IPS-NIHi7 (cell line): ENCODE data around the gene ABHD17A.

Source experiments
- DNase-seq: peaks from one replicate; pipeline ENCODE4 v3.0.0; 2012; ENCODE audit warnings: mixed read lengths; ENCODE audit errors: extremely low spot score

ABHD17A gene

DNA sequence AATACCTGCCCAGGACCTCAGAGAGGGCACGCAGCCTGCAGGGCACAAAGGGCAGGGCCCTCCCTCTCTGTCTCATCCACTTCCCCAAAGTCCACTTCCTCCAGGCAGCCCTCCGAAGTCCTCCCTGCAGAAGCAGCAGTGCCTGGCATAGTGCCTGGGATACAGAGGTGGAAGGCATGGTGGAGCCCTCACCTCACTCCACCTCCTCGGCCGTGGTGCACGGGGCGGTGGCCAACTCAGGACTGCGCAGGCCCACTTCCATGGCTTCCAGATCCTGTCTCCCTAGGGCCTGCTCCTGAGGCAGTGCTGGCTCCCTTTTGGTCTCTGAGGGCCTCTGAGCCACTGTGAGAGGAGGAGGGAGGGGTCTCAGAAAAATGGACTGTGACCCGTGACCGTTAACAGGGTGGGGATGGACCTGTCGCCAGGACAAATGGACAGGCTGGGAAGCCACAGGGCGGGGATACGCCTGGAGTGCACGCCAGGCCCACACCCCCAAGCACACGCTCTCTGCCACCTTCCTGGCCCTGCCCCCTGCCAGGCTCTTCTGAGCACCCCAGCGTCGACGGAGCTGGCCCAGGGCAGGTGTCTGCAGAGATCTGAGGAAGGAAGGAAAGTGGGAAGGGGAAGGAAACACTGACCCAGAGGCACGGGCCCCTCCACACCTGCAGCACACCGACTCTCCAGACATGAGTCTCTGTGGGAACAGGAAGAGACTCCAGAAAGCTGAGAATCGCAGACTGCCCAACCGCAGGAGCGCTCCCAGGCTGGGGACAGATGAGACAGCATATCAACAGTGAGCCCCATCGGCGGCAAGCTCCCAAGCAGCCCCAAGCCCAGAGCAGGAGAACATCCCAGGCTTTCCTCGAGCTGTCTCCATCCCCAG, 45.4 kb downstream of the ABHD17A start:
- DNase-seq, result no peak

DNA sequence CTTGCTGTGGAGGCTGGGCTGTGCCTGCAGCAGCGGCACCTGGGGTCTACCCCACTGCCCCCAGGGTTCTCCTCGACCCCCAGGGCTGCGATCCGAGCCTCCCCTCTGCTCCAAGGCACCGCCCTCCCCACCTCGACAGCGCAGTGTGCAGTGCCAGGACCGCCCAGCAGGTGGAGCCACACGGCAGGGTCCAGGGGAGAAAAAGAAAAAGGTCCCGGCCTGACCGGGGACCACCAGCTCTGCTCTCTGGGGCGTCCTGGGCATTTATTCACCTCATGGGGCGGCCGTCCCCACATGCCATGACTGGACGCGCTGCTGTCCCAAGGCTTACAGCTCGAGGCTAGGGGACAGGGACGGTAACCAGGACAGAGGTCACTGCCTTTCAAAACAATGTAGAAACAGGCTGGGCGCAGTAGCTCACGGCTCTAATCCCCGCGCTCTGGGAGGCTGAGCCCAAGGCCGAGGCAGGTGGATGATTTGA, 47.6 kb downstream of the ABHD17A start:
- peak; percentile 91 for DNase-seq

DNA sequence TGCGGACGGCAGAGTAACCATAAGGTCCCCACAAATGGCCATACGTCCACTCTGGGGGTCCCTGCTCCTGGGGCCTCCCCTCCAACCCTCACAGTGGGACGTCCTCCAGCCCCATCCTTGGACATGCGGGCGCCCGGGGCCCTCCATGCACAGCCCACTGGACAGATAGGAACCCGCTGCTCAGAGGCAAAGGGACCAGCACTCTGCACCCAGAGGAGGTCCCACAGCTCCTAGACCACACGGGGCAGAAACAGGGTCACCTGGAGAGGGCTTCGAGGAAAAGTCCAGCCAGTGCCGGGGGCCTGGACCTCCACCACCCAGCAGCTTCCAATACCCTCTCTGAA, 48.1 kb downstream of the ABHD17A start:
- DNase-seq, result no peak

DNA sequence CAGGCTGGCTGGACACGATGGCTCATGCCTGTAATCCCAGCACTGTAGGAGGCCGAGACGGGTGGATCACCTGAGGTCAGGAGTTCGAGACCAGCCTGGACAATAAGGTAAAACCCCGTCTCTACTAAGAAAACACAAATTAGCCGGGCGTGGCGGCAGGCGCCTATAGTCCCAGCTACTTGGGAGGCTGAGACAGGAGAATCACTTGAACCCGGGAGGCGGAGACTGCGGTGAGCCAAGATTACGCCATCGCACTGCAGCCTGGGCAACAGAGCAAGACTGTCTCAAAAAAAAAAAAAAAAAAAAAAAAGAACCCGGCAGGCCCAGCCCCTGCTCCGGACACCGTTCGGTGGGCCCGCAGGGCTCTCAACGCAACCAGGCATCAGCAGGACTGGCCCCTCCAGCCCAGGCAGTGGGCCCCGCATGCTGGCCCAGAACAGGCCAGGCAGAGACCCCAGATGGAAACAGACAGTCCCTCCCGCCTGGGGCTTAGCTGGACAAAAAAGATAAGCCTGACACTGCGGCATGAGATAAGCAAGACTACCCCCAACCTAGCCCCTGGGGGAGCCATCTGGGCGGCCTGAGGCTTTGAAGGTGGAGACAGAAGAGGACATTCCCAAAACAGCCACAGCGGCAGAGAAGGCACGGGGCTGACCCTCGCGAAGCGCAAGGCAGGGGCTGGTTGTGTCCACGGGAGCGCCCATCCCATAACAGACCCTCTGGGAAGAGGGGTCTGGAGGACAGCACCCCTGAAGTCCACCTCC, 48.7 kb downstream of the ABHD17A start:
- DNase-seq, result no peak

DNA sequence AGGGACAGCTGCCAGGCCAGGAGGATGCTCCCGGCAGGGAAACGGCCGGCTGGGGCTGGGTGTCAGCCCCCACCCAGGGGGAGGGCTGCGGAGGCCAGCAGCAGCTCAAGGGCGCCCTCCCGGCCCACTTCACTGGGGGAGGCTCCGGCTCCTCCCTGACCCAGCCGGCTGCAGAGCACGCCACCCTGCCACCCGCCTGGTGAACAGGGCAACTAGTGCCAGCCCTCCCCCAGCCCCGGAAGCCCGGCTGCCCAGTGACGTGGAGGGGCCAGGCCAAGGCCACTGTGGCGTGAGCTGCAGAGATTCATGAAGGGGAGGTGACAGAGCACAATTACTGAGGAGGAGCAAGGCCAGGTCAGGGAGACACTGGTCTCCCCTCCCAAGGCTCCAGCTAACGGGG, 51.8 kb downstream of the ABHD17A start:
- DNase-seq, result no peak

DNA sequence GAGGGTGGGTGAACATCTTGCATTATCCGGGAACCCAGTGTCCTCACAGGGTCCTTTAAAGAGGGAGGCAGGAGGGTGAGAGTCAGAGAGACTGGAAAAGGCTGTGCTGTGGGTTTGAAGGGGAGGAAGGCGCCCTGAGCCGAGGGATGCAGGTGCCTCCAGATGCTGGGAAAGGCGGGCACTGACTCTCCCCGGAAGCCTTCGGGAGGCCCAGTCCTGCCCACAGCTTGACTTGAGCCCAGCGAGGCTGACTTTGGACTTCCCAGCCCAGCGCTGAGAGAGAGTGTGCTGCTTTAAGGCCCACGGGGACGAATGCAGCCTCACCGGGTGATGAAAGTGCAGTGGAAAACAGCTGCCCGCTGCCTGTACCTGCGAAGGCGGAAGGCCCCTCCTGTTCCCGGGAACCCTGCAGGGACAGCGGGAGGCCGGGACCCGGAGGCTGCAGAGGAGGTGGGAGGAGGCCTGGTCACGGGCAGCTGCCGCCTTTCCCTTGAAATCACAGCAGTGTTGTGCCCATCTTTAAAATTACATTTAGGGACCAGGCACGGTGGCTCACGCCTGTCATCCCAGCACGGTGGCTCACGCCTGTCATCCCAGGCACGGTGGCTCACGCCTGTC, 53.1 kb downstream of the ABHD17A start:
- no peak for DNase-seq

DNA sequence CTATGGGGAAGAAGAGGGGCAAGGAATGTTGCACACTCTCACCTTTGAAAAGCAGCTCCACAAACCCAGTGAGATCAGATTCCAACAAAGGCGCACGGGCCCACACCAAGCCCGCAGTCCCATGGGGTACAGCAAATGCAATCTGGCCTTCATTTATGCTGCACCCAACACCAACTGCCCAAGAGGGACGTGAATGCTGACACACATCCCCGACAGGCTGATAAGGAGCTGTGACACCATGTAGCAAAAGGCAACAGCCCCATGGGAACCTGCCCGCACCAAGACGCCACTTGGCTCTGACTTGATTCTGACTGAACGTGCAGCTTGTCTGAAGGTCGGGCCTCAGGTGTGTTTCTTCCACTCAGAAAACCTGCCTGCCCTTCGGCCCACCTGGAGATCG, 54.3 kb downstream of the ABHD17A start:
- DNase-seq, result no peak

DNA sequence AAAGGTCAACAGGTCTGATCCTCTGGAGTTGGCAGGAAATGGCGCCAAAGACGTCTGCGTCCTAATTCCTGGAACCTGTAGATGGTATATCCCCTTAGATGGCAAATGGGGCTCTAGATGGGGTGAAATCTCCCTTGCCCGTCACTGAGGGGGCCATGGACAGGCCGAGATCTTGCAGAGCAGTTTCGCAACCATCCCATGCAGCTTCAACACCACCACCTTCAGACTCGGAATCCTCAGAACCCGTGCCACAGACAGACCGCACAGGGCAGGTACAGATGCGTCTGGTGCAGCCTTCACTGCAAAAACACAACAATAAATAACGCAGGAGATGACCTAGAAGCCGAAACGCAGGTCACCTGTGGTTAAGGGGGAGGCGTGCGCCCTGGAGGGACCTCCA, 54.7 kb downstream of the ABHD17A start:
- no peak for DNase-seq

DNA sequence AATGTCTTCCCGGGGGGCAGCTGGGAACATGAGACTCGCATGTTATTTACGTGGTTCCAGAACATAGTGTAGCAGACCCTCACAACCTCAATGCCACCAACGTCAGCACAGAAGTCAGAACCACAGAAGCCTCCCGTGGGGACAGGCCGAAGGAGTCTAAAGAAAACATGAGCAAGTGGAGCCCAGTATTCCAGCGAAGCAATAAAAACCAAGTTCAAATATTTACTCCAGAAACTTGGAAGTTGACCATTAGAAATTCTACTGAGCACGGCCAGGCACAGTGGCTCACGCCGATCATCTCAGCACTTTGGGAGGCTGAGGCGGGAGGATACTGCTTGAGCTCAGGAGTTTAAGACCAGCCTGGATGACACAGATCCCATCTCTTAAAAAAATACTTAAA, 55.3 kb downstream of the ABHD17A start:
- DNase-seq, result no peak

DNA sequence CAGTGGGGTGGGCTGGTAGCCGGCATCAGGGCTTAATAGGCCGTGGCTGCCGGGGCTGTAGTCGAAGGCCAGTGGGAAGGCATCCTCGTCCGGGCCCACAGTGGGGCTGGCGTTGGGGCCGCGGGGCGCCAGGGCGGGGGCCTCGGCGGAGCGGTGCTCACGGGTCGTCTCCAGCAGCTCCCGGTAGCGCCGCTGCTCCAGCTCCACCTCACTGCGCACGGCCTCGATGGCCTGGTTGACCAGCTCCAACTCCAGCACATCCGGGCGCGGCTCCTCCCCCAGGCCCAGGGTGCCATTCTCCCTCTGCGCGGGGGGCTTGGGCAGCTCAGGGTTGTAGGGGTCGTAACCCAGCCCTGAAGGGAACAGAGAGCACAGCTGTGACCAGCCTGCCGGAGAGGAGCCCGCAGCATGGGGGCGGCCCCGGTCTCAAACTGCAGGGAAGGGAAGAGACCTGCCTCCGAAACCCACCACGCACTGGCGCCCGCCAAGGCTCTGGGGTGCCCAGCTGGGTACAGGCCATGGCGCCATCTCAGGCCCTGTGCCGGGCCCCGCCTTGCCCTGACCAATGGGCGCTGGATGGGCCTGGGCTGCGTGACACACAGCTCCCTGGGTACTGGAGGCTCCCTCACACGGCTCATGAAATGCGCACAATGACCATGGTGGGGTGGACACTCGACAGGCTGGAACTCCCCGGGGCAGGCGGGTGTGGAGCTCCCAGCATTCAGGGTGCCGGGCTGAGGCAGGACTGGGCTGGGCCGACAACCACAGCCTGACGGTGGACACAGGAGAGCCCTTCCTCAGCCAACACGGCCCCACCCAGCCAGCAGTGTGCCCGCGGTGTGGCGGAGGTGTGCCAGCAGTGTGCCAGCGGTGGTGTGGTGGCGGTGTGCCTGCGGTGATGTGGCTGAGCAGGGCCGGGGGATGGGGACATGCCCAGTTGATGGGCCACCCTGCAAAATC, 56.7 kb downstream of the ABHD17A start:
- no peak for DNase-seq

DNA sequence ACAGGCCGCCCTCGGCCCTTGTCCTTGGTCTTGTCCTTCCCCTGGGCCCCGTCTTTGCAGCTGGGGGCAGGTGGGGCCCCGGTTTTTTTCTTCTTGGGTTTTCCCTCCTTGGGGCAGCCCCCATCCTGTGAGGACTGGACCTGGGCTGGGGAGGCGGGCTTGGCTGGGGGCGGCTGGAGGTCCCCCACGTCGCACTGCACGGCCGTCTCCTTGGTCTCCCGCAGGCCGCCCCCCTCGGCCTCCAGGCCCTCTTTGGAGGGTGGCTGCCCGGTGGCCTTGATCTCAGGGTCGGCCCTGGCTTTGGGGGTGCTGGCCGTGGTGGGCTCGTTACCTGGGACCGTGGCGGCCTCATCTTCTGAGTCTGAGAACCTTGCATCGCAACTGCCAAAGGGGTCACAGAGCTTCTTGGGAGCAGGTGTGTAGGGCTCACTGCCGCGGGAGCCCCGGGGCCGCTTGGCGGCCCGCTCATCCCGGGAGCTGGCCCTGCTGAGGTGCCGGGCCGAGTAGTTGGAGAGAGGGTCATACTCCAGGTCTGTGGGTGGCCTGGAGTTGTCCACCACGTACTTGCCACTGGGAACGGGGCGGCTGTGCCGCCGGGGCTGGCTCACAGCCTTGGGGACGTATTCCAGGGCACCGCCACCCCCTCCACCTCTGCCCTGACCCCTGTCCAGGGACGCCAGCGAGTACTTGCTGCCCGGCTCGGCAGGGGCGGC, 57.6 kb downstream of the ABHD17A start:
- DNase-seq, result no peak
